GM21723 (cell line): ENCODE results near the gene KLF8.
"Not testable (repeated sequence)": the region's sequence is repeated elsewhere in the genome, so short reads cannot be mapped to it uniquely, and the experiment has no call there.

Experiments
- ATAC-seq: cut with Tn5 transposase; IDR thresholded peaks from one replicate; pipeline ENCODE4 v1.9.1; 2021; ENCODE audit warnings: mild to moderate bottlenecking, moderate library complexity; ENCODE audit not compliant: unreplicated experiment

KLF8 gene

GRCh38 chrX:56232221-56233082, at the start of gene KLF8:
KLF8 (plus strand) TSS chrX:56232356; CDS start chrX:56233335, 979 bp downstream.
- ATAC-seq = peak; percentile 77

GRCh38 chrX:56206945-56207344, 25.2 kb upstream of the KLF8 start:
- not testable (repeated sequence) for ATAC-seq

- ATAC-seq = no peak
Measured at GRCh38 chrX:56211701-56212100, 20.5 kb upstream of the KLF8 start.

- no peak for ATAC-seq
Measured at GRCh38 chrX:56216332-56216731, 15.8 kb upstream of the KLF8 start.

- no peak for ATAC-seq
Measured at GRCh38 chrX:56219700-56220099, 12.5 kb upstream of the KLF8 start.

- ATAC-seq = no peak
Measured at GRCh38 chrX:56221101-56221500, 11.1 kb upstream of the KLF8 start.

GRCh38 chrX:56222473-56223000, 9.6 kb upstream of the KLF8 start:
- ATAC-seq = no peak

- ATAC-seq = no peak
Measured at GRCh38 chrX:56226980-56227379, 5.2 kb upstream of the KLF8 start.

- no peak for ATAC-seq
Measured at GRCh38 chrX:56228914-56229313, 3.2 kb upstream of the KLF8 start.

- no peak for ATAC-seq
Measured at GRCh38 chrX:56231537-56232090, 542 bp upstream of the KLF8 start.

GRCh38 chrX:56233100-56233499, 944 bp downstream of the KLF8 start:
- no peak for ATAC-seq

GRCh38 chrX:56233682-56234081, 1.5 kb downstream of the KLF8 start:
- ATAC-seq = no peak

- ATAC-seq = peak; percentile 87
Measured at GRCh38 chrX:56248492-56248891, 16.3 kb downstream of the KLF8 start.

GRCh38 chrX:56253832-56254703, 21.9 kb downstream of the KLF8 start:
- ATAC-seq = no peak

- ATAC-seq = peak; percentile 96
Measured at GRCh38 chrX:56268888-56269287, 36.7 kb downstream of the KLF8 start.

GRCh38 chrX:56278692-56279091, 46.5 kb downstream of the KLF8 start:
- ATAC-seq = no peak

GRCh38 chrX:56279863-56280262, 47.7 kb downstream of the KLF8 start:
- no peak for ATAC-seq

GRCh38 chrX:56281789-56282188, 49.6 kb downstream of the KLF8 start:
- no peak for ATAC-seq

GRCh38 chrX:56284269-56284668, 52.1 kb downstream of the KLF8 start:
- no peak for ATAC-seq

- ATAC-seq = no peak
Measured at GRCh38 chrX:56288608-56289007, 56.5 kb downstream of the KLF8 start.

GRCh38 chrX:56289449-56289848, 57.3 kb downstream of the KLF8 start:
- no peak for ATAC-seq
